ENCODE results near the gene ARHGEF39.

Gene ARHGEF39

GRCh38 chr9:35664531-35665470 lies at the start of gene ARHGEF39:
ARHGEF39 (minus strand) TSS chr9:35665195; CDS start chr9:35665169, 26 bp downstream.
- TF ChIP-seq CTCF (IDR thresholded peaks at IDR 0.05; ENCODE audit: low read depth, low read length): peak; percentile 23
- DNase-seq (ENCODE audit: extremely low read depth, low read depth): no peak

- DNase-seq (ENCODE audit: extremely low read depth, low read depth): no peak
- no peak for TF ChIP-seq CTCF (IDR thresholded peaks at IDR 0.05; ENCODE audit: low read depth, low read length)
These were observed 49.1 kb upstream of the ARHGEF39 start for GRCh38 chr9:35714123-35714522.

GRCh38 chr9:35713578-35713977 lies 48.6 kb upstream of the ARHGEF39 start:
- DNase-seq (ENCODE audit: extremely low read depth, low read depth): no peak
- TF ChIP-seq CTCF (IDR thresholded peaks at IDR 0.05; ENCODE audit: low read depth, low read length): no peak

- DNase-seq (ENCODE audit: extremely low read depth, low read depth): no peak
- TF ChIP-seq CTCF (IDR thresholded peaks at IDR 0.05; ENCODE audit: low read depth, low read length): no peak
These were observed 47.9 kb upstream of the ARHGEF39 start for GRCh38 chr9:35712762-35713400.

- no peak for DNase-seq (ENCODE audit: extremely low read depth, low read depth)
- TF ChIP-seq CTCF (IDR thresholded peaks at IDR 0.05; ENCODE audit: low read depth, low read length): no peak
These were observed 46.8 kb upstream of the ARHGEF39 start for GRCh38 chr9:35711501-35712428.

- no peak for TF ChIP-seq CTCF (IDR thresholded peaks at IDR 0.05; ENCODE audit: low read depth, low read length)
- DNase-seq (ENCODE audit: extremely low read depth, low read depth): no peak
These were observed 46.0 kb upstream of the ARHGEF39 start for GRCh38 chr9:35710818-35711500.
